Activated CD4-positive, alpha-beta T cell treated with anti-CD3 and anti-CD28 coated beads, Interleukin-2, amount 10 ng/mL, durations not matched to agents 7 days and 5 days (primary cell): Measurements from ENCODE around the gene PARD3. TPM values are rescaled to one million over a fixed set of nuclear protein-coding genes. Genes with fewer than 3 reads are reported as not detected.
"Not testable (repeated sequence)": the region's sequence is repeated elsewhere in the genome, so short reads cannot be mapped to it uniquely, and the experiment has no call there.

ENCODE experiments used
- CTCF ChIA-PET: fragments of 350-600 bp; sonication (Branson Sonifier 250); formaldehyde crosslinking; loops from one replicate; lab custom pipeline; 2021; ENCODE audit warnings: antibody characterized with exemption; lab: Charles Lee
- POLR2A ChIA-PET: fragments of 350-600 bp; sonication (Branson Sonifier 250); formaldehyde crosslinking; loops from one replicate; lab custom pipeline; 2021; ENCODE audit warnings: antibody characterized with exemption; lab: Charles Lee
- DNase-seq: peaks from one replicate; pipeline ENCODE4 v3.0.0-alpha.2; 2020
- H3K27ac Mint-ChIP-seq: one replicate; pipeline ENCODE4 v1.8.0; 2021; ENCODE audit warnings: mild to moderate bottlenecking, moderate library complexity, mixed read lengths
- H3K27me3 Mint-ChIP-seq: one replicate; pipeline ENCODE4 v1.8.0; 2021; ENCODE audit warnings: mixed read lengths
- H3K36me3 Mint-ChIP-seq: one replicate; pipeline ENCODE4 v1.8.0; 2021; ENCODE audit warnings: low read depth, mixed read lengths
- H3K4me1 Mint-ChIP-seq: one replicate; pipeline ENCODE4 v1.8.0; 2021; ENCODE audit warnings: mixed read lengths
- H3K4me3 Mint-ChIP-seq: one replicate; pipeline ENCODE4 v1.8.0; 2021; ENCODE audit warnings: mild to moderate bottlenecking, moderate library complexity, mixed read lengths
- H3K9me3 Mint-ChIP-seq: one replicate; pipeline ENCODE4 v1.8.0; 2021; ENCODE audit warnings: mixed read lengths
- total RNA-seq, 2 experiments: library from RNA; stranded (reverse); gene quantifications; one replicate each; pipeline ENCODE4 v1.2.3, GENCODE V29; 2021

The PARD3 gene
- total RNA-seq, 2 experiments from 2014 or later: 1.0 to 1.2 TPM

GRCh38 chr10:34433241-34434076, 381.6 kb downstream of the PARD3 start:
- no peak overlapping the region for H3K4me3 Mint-ChIP-seq

GRCh38 chr10:34432589-34432988, 382.5 kb downstream of the PARD3 start:
- CTCF ChIA-PET: no interaction called here
- H3K9me3 Mint-ChIP-seq: no peaks in the 10 kb centered on the region
- H3K4me3 Mint-ChIP-seq: no peak overlapping the region
- no peaks in the 10 kb centered on the region for H3K4me1 Mint-ChIP-seq
- POLR2A ChIA-PET: no interaction called here
- DNase-seq: no peak
- H3K36me3 Mint-ChIP-seq: no peaks in the 10 kb centered on the region
- H3K27ac Mint-ChIP-seq: no peak overlapping the region
- H3K27me3 Mint-ChIP-seq: no peaks in the 10 kb centered on the region

More at GRCh38 chr10:34433241-34434076, 381.6 kb downstream of the PARD3 start:
- H3K9me3 Mint-ChIP-seq: no peaks in the 10 kb centered on the region
- H3K36me3 Mint-ChIP-seq: no peaks in the 10 kb centered on the region
- H3K27ac Mint-ChIP-seq: no peak overlapping the region
- H3K27me3 Mint-ChIP-seq: no peaks in the 10 kb centered on the region
- CTCF ChIA-PET: no interaction called here
- H3K4me1 Mint-ChIP-seq: no peaks in the 10 kb centered on the region
- POLR2A ChIA-PET: interaction anchor here (0.6 kb wide), 1 partner anchor 436 kb away, joined by 3 read pairs; no protein-coding TSS in a partner anchor
- DNase-seq: no peak

- Mint-ChIP-seq H3K4me3 (no peak overlapping the region), H3K36me3 (no peaks in the 10 kb centered on the region), H3K27ac (no peak overlapping the region), H3K9me3 (no peaks in the 10 kb centered on the region), H3K4me1 (no peaks in the 10 kb centered on the region), H3K27me3 (no peaks in the 10 kb centered on the region)
- DNase-seq: no peak
- POLR2A ChIA-PET: no interaction called here
- CTCF ChIA-PET: no interaction called here
These were observed 384.4 kb downstream of the PARD3 start for GRCh38 chr10:34430685-34431084.

GRCh38 chr10:34428501-34428900, 386.6 kb downstream of the PARD3 start:
- Mint-ChIP-seq H3K4me3 (no peak overlapping the region), H3K36me3 (no peaks in the 10 kb centered on the region), H3K9me3 (no peaks in the 10 kb centered on the region), H3K27ac (no peak overlapping the region), H3K4me1 (no peaks in the 10 kb centered on the region), H3K27me3 (no peaks in the 10 kb centered on the region)
- POLR2A ChIA-PET: no interaction called here
- CTCF ChIA-PET: no interaction called here
- DNase-seq: no peak

- no peak for DNase-seq
- H3K9me3 Mint-ChIP-seq: no peaks in the 10 kb centered on the region
- H3K27me3 Mint-ChIP-seq: no peaks in the 10 kb centered on the region
- no peak overlapping the region for H3K4me3 Mint-ChIP-seq
- no peak overlapping the region for H3K27ac Mint-ChIP-seq
- no peaks in the 10 kb centered on the region for H3K4me1 Mint-ChIP-seq
- POLR2A ChIA-PET: no interaction called here
- H3K36me3 Mint-ChIP-seq: no peaks in the 10 kb centered on the region
- CTCF ChIA-PET: interaction anchor here (0.6 kb wide), 1 partner anchor 467 kb away, joined by 3 read pairs; no protein-coding TSS in a partner anchor
These were observed 387.2 kb downstream of the PARD3 start for GRCh38 chr10:34427911-34428216.

- H3K4me3 Mint-ChIP-seq, H3K27ac Mint-ChIP-seq, DNase-seq, H3K4me1 Mint-ChIP-seq, H3K9me3 Mint-ChIP-seq, H3K36me3 Mint-ChIP-seq, POLR2A ChIA-PET, H3K27me3 Mint-ChIP-seq: not testable (repeated sequence)
- CTCF ChIA-PET: interaction anchor here (0.6 kb wide), 1 partner anchor 466 kb away, joined by 3 read pairs; no protein-coding TSS in a partner anchor
These were observed 387.8 kb downstream of the PARD3 start for GRCh38 chr10:34427158-34427910.

- CTCF ChIA-PET, H3K4me1 Mint-ChIP-seq, H3K27me3 Mint-ChIP-seq, POLR2A ChIA-PET, H3K27ac Mint-ChIP-seq, H3K4me3 Mint-ChIP-seq, H3K9me3 Mint-ChIP-seq, H3K36me3 Mint-ChIP-seq, DNase-seq: not testable (repeated sequence)
These were observed 388.4 kb downstream of the PARD3 start for GRCh38 chr10:34426538-34427157.

- no peak overlapping the region for H3K27ac Mint-ChIP-seq
- CTCF ChIA-PET: no interaction called here
- no peak for DNase-seq
- H3K4me3 Mint-ChIP-seq: no peak overlapping the region
- POLR2A ChIA-PET: no interaction called here
- no peaks in the 10 kb centered on the region for H3K27me3 Mint-ChIP-seq
- no peaks in the 10 kb centered on the region for H3K36me3 Mint-ChIP-seq
- H3K9me3 Mint-ChIP-seq: no peaks in the 10 kb centered on the region
- no peaks in the 10 kb centered on the region for H3K4me1 Mint-ChIP-seq
These were observed 389.1 kb downstream of the PARD3 start for GRCh38 chr10:34426041-34426440.

- Mint-ChIP-seq H3K27ac (no peak overlapping the region), H3K9me3 (no peaks in the 10 kb centered on the region), H3K4me1 (no peaks in the 10 kb centered on the region), H3K27me3 (no peaks in the 10 kb centered on the region), H3K4me3 (no peak overlapping the region), H3K36me3 (no peaks in the 10 kb centered on the region)
- CTCF ChIA-PET: no interaction called here
- DNase-seq: no peak
- POLR2A ChIA-PET: no interaction called here
These were observed 391.1 kb downstream of the PARD3 start for GRCh38 chr10:34423673-34424625.

GRCh38 chr10:34420795-34421194, 394.3 kb downstream of the PARD3 start:
- Mint-ChIP-seq H3K27ac (no peak overlapping the region), H3K36me3 (no peaks in the 10 kb centered on the region), H3K4me1 (no peaks in the 10 kb centered on the region), H3K27me3 (no peaks in the 10 kb centered on the region), H3K9me3 (no peaks in the 10 kb centered on the region), H3K4me3 (no peak overlapping the region)
- CTCF ChIA-PET: no interaction called here
- POLR2A ChIA-PET: no interaction called here
- DNase-seq: no peak

- DNase-seq: no peak
- no peak overlapping the region for H3K27ac Mint-ChIP-seq
- POLR2A ChIA-PET: no interaction called here
- no peaks in the 10 kb centered on the region for H3K9me3 Mint-ChIP-seq
- no peak overlapping the region for H3K4me3 Mint-ChIP-seq
- no peaks in the 10 kb centered on the region for H3K27me3 Mint-ChIP-seq
- H3K4me1 Mint-ChIP-seq: no peaks in the 10 kb centered on the region
- CTCF ChIA-PET: no interaction called here
- no peaks in the 10 kb centered on the region for H3K36me3 Mint-ChIP-seq
These were observed 394.8 kb downstream of the PARD3 start for GRCh38 chr10:34420273-34420672.

GRCh38 chr10:34415039-34415438, 400.1 kb downstream of the PARD3 start:
- no peaks in the 10 kb centered on the region for H3K9me3 Mint-ChIP-seq
- H3K27me3 Mint-ChIP-seq: no peaks in the 10 kb centered on the region
- CTCF ChIA-PET: no interaction called here
- H3K4me3 Mint-ChIP-seq: no peak overlapping the region
- DNase-seq: no peak
- POLR2A ChIA-PET: no interaction called here
- H3K36me3 Mint-ChIP-seq: no peaks in the 10 kb centered on the region
- H3K4me1 Mint-ChIP-seq: no peaks in the 10 kb centered on the region
- H3K27ac Mint-ChIP-seq: no peak overlapping the region
